H9 (cell line): ENCODE results near the gene USP9Y. TPM values are rescaled to one million over a fixed set of nuclear protein-coding genes. Genes with fewer than 3 reads are reported as not detected.

Experiments used
- DNase-seq: peaks from one replicate; pipeline ENCODE4 v3.0.0-alpha.2; 2017
- H2AFZ ChIP-seq: one replicate; pipeline ENCODE4 v1.6.1; 2013; ENCODE audit warnings: mild to moderate bottlenecking, low read length, control low read depth, moderate library complexity
- H2AK5ac ChIP-seq: 2 replicates; pipeline ENCODE4 v1.6.1; 2013; ENCODE audit warnings: low read length, control low read depth, mixed read lengths; ENCODE audit not compliant: insufficient read length
- H2BK120ac ChIP-seq: one replicate; pipeline ENCODE4 v1.6.1; 2013; ENCODE audit warnings: low read depth, mild to moderate bottlenecking, low read length, control low read depth, inconsistent platforms; ENCODE audit not compliant: poor library complexity, severe bottlenecking
- H2BK12ac ChIP-seq: 2 replicates; pipeline ENCODE4 v1.6.1; 2013; ENCODE audit warnings: low read length, control low read depth, mixed read lengths, low read depth; ENCODE audit not compliant: insufficient read length
- H2BK15ac ChIP-seq: 2 replicates; pipeline ENCODE4 v1.6.1; 2013; ENCODE audit warnings: low read depth, low read length, control low read depth
- H2BK20ac ChIP-seq: one replicate; pipeline ENCODE4 v1.6.1; 2013; ENCODE audit warnings: low read depth, mild to moderate bottlenecking, low read length, control low read depth, inconsistent platforms; ENCODE audit not compliant: poor library complexity, severe bottlenecking
- H2BK5ac ChIP-seq: 2 replicates; pipeline ENCODE4 v1.6.1; 2013; ENCODE audit warnings: low read length, control low read depth, mixed read lengths; ENCODE audit not compliant: insufficient read length
- H3K14ac ChIP-seq: 2 replicates; pipeline ENCODE4 v1.6.1; 2013; ENCODE audit warnings: low read length, control low read depth; ENCODE audit not compliant: insufficient read depth
- H3K18ac ChIP-seq: 2 replicates; pipeline ENCODE4 v1.6.1; 2013; ENCODE audit warnings: low read depth, mild to moderate bottlenecking, mixed read lengths, low read length, control low read depth; ENCODE audit not compliant: insufficient read length
- H3K23ac ChIP-seq: 2 replicates; pipeline ENCODE4 v1.6.1; 2013; ENCODE audit warnings: low read length, control low read depth, mixed read lengths, low read depth; ENCODE audit not compliant: insufficient read length
- H3K23me2 ChIP-seq: 2 replicates; pipeline ENCODE4 v1.6.1; 2013; ENCODE audit warnings: low read depth, mild to moderate bottlenecking, mixed read lengths, low read length, control low read depth; ENCODE audit not compliant: insufficient read length, poor library complexity, severe bottlenecking
- H3K27ac ChIP-seq: 2 replicates; pipeline ENCODE4 v1.5.1; 2013; ENCODE audit warnings: low read length, control low read depth, mixed read lengths, low read depth; ENCODE audit not compliant: insufficient read length
- H3K27me3 ChIP-seq: 2 replicates; pipeline ENCODE4 v1.6.1; 2013; ENCODE audit warnings: low read length, control low read depth, inconsistent platforms; ENCODE audit not compliant: insufficient read depth
- H3K4ac ChIP-seq: 2 replicates; pipeline ENCODE4 v1.6.1; 2013; ENCODE audit warnings: low read depth, mild to moderate bottlenecking, control low read depth, inconsistent platforms, low read length, moderate library complexity
- H3K4me1 ChIP-seq: 2 replicates; pipeline ENCODE4 v1.6.1; 2013; ENCODE audit warnings: low read length, control low read depth, inconsistent platforms; ENCODE audit not compliant: insufficient read depth
- H3K4me2 ChIP-seq: 2 replicates; pipeline ENCODE4 v1.6.1; 2013; ENCODE audit warnings: low read length, control low read depth, mixed read lengths; ENCODE audit not compliant: insufficient read length, insufficient read depth
- H3K56ac ChIP-seq: 2 replicates; pipeline ENCODE4 v1.6.1; 2013; ENCODE audit warnings: low read depth, mild to moderate bottlenecking, mixed read lengths, low read length, control low read depth; ENCODE audit not compliant: insufficient read length
- H3K79me1 ChIP-seq: 2 replicates; pipeline ENCODE4 v1.6.1; 2013; ENCODE audit warnings: low read depth, mild to moderate bottlenecking, moderate library complexity, low read length, control low read depth, inconsistent platforms; ENCODE audit not compliant: insufficient read depth, poor library complexity, severe bottlenecking
- H3K79me2 ChIP-seq: 2 replicates; pipeline ENCODE4 v1.6.1; 2013; ENCODE audit warnings: low read length, control low read depth, inconsistent platforms; ENCODE audit not compliant: insufficient read depth
- H3K9ac ChIP-seq: 2 replicates; pipeline ENCODE4 v1.6.1; 2013; ENCODE audit warnings: low read length, control low read depth, mixed read lengths; ENCODE audit not compliant: insufficient read length; ENCODE audit errors: extremely low read depth
- H3K9me3 ChIP-seq: one replicate; pipeline ENCODE4 v1.6.1; 2013; ENCODE audit warnings: low read depth, low read length, inconsistent platforms; ENCODE audit not compliant: control insufficient read depth
- H3T11ph ChIP-seq: one replicate; pipeline ENCODE4 v1.6.1; 2013; ENCODE audit warnings: mild to moderate bottlenecking, low read length, control low read depth, inconsistent platforms
- H4K20me1 ChIP-seq: one replicate; pipeline ENCODE4 v1.6.1; 2013; ENCODE audit not compliant: control insufficient read depth, insufficient read length, insufficient read depth
- H4K5ac ChIP-seq: 2 replicates; pipeline ENCODE4 v1.6.1; 2013; ENCODE audit warnings: low read depth, mild to moderate bottlenecking, mixed read lengths, low read length, control low read depth; ENCODE audit not compliant: insufficient read length
- H4K8ac ChIP-seq: replicated peaks from 2 replicates; pipeline ENCODE4 v1.6.1; 2013; ENCODE audit warnings: low read length, control low read depth, mixed read lengths, low read depth; ENCODE audit not compliant: insufficient read length
- H4K91ac ChIP-seq: 2 replicates; pipeline ENCODE4 v1.6.1; 2013; ENCODE audit warnings: low read depth, mild to moderate bottlenecking, moderate library complexity, mixed read lengths, low read length, control low read depth; ENCODE audit not compliant: insufficient read length
- H3K27ac Mint-ChIP-seq, 3 experiments: 2 replicates in 2 of 3; 3 replicates in 1 of 3; pipeline ENCODE4 v1.8.0; 2020 to 2021; ENCODE audit warnings: mixed read lengths in 3 of 3, mild to moderate bottlenecking in 1 of 3, moderate library complexity in 1 of 3
- H3K27me3 Mint-ChIP-seq: 2 replicates; pipeline ENCODE4 v1.8.0; 2021; ENCODE audit warnings: low read depth, mild to moderate bottlenecking, moderate library complexity, mixed read lengths
- H3K36me3 Mint-ChIP-seq, 3 experiments: 2 replicates in 2 of 3; 3 replicates in 1 of 3; pipeline ENCODE4 v1.8.0; 2020 to 2021; ENCODE audit warnings: low read depth in 3 of 3, mixed read lengths in 3 of 3; ENCODE audit not compliant: insufficient read depth in 1 of 3
- H3K4me1 Mint-ChIP-seq, 2 experiments: 2 replicates each; pipeline ENCODE4 v1.8.0; 2020; ENCODE audit warnings: mixed read lengths in 2 of 2
- H3K4me3 Mint-ChIP-seq, 2 experiments: 2 replicates in 1 of 2; 3 replicates in 1 of 2; pipeline ENCODE4 v1.8.0; 2020 to 2021; ENCODE audit warnings: mild to moderate bottlenecking in 2 of 2, mixed read lengths in 2 of 2, moderate library complexity in 1 of 2
- H3K9me3 Mint-ChIP-seq, 2 experiments: 2 replicates in 1 of 2; 3 replicates in 1 of 2; pipeline ENCODE4 v1.8.0; 2020; ENCODE audit warnings: mild to moderate bottlenecking in 2 of 2, mixed read lengths in 2 of 2, moderate library complexity in 1 of 2
- CTCF ChIP-seq: fragments of 200-600 bp; sonication (generic); conservative IDR thresholded peaks from 3 replicates; pipeline ENCODE4 v1.8.0; 2021; ENCODE audit warnings: antibody characterized with exemption, mild to moderate bottlenecking
- WGBS: extraction: QIAGEN DNeasy Blood & Tissue Kit; methylation state at CpG from one replicate; pipeline ENCODE4 v1.1.7; 2013; ENCODE audit warnings: missing lambda C conversion rate, low lambda C conversion rate, mixed read lengths; ENCODE audit not compliant: insufficient read length; ENCODE audit errors: extremely low coverage; 5-methylcytosine and 5-hydroxymethylcytosine counted together
- total RNA-seq: library from RNA; stranded (reverse); gene quantifications from 2 replicates; pipeline ENCODE4 v1.2.1, GENCODE V29; 2021

Gene USP9Y
- total RNA-seq, 1 experiment from 2014 or later: not detected

GRCh38 chrY:12752856-12753255 lies 51.8 kb downstream of the USP9Y start:
- no peak for DNase-seq
- Histone ChIP-seq H3K4ac (no peak overlapping the region), H3K4me1 (no peaks in the 10 kb centered on the region), H3K9ac (no peak overlapping the region), H4K5ac (no peak overlapping the region), H2AFZ (no peak overlapping the region), H3T11ph (no peak overlapping the region), H3K79me1 (no peaks in the 10 kb centered on the region), H4K20me1 (no peaks in the 10 kb centered on the region), H3K18ac (no peak overlapping the region), H4K91ac (no peak overlapping the region), H4K8ac (no peak overlapping the region), H3K23ac (no peak overlapping the region), H2BK15ac (no peak overlapping the region), H3K14ac (no peak overlapping the region), H2AK5ac (no peak overlapping the region), H2BK12ac (no peak overlapping the region), H3K56ac (no peak overlapping the region), H3K9me3 (no peaks in the 10 kb centered on the region), H2BK120ac (no peak overlapping the region), H2BK5ac (no peak overlapping the region), H3K27me3 (no peaks in the 10 kb centered on the region), H2BK20ac (no peak overlapping the region), H3K23me2 (no peaks in the 10 kb centered on the region), H3K4me2 (no peak overlapping the region), H3K79me2 (no peaks in the 10 kb centered on the region), H3K27ac (no peak overlapping the region)
- no peaks in the 10 kb centered on the region for H3K4me1 Mint-ChIP-seq
- TF ChIP-seq CTCF: no peak
- no peak overlapping the region for H3K27ac Mint-ChIP-seq
- H3K27me3 Mint-ChIP-seq: no peaks in the 10 kb centered on the region
- no peaks in the 10 kb centered on the region for H3K36me3 Mint-ChIP-seq
- H3K4me3 Mint-ChIP-seq: no peak overlapping the region
- no CpG with 5 or more reads among the region's 6 CpGs for WGBS
- no peaks in the 10 kb centered on the region for H3K9me3 Mint-ChIP-seq
